ENCODE measurements around the gene RCSD1. TPM values are rescaled to one million over a fixed set of nuclear protein-coding genes. Genes with fewer than 3 reads are reported as not detected.

Gene RCSD1
- total and polyA plus RNA-seq, 10 of the 15 experiments (the other 5 are each of a cell fraction or from before 2014, with no cell fraction given) = 11.4 to 78.3 (median 71.6) TPM

GRCh38 chr1:167706931-167707877 lies 77.2 kb downstream of the RCSD1 start (continued):
- TF ChIP-seq PKNOX1 (IDR thresholded peaks at IDR 0.05) (peak; percentile 84), ATF2 (IDR thresholded peaks at IDR 0.05; ENCODE audit: low read length) (peak; percentile 17; the same call in 1 of the 2 replicates)

- no peak overlapping the region for H2AFZ ChIP-seq (ENCODE audit: control insufficient read depth, low read depth, low read length)
- ChIA-PET SMC1A (ENCODE audit: uncharacterized antibody, unreplicated experiment) (interaction anchor here (0.7 to 5.6 kb wide), 12 partner anchors 14 to 167 kb away, joined by 3 to 31 read pairs (median 5); no protein-coding TSS in a partner anchor), CTCF (interaction anchor here (0.7 to 4.8 kb wide), 11 partner anchors 10 to 440 kb away, joined by 3 to 28 read pairs (median 3); no protein-coding TSS in a partner anchor), RAD21 (ENCODE audit: unreplicated experiment) (interaction anchor here (2.1 to 3.6 kb wide), 2 partner anchors 20 to 107 kb away, joined by 10 to 18 read pairs; no protein-coding TSS in a partner anchor), POLR2A (interaction anchor here (1.1 to 1.9 kb wide), 3 partner anchors 10 to 107 kb away, joined by 3 to 5 read pairs (median 3); no protein-coding TSS in a partner anchor)
- in situ Hi-C loops (cut with MboI) (no loop called here), intact Hi-C loops (cut with micrococcal nuclease; ENCODE audit: unreplicated experiment) (no loop called here)
- H3K27ac ChIP-seq (ENCODE audit: control insufficient read depth, insufficient read depth) = peak overlapping the region; percentile 76
- peak overlapping the region; percentile 89 for H3K4me2 ChIP-seq (ENCODE audit: control insufficient read depth, insufficient read depth)
- no TSS peak for BruUV-seq (replicated peaks)
- peaks cover 0 to 14% of the 10 kb centered on the region in 2 experiments for H3K36me3 ChIP-seq (ENCODE audit: control insufficient read depth in 2 of 2, insufficient read depth in 2 of 2, low read length in 1 of 2)
- H4K20me1 ChIP-seq (ENCODE audit: control insufficient read depth, insufficient read depth) = no peaks in the 10 kb centered on the region
- WGBS (ENCODE audit: insufficient coverage, insufficient replicate concordance, low lambda C conversion rate, missing lambda C conversion rate) = 12% methylated on average over 4 of the region's 4 CpGs
- no peaks in the 10 kb centered on the region for H3K79me2 ChIP-seq (ENCODE audit: control insufficient read depth, insufficient read depth, low read length)
- H3K4me3 ChIP-seq = no peak overlapping the region; the same call in 1 of the 2 replicates
- no peak for FAIRE-seq
- ATAC-seq = peak; percentile 31
- H3K27me3 ChIP-seq (replicated peaks in 1 of 2; ENCODE audit: control insufficient read depth in 2 of 2, insufficient read depth in 2 of 2, low read length in 1 of 2) = no peaks in the 10 kb centered on the region
- no peak overlapping the region; the same call in 1 of the 2 replicates for H3K9ac ChIP-seq (ENCODE audit: control insufficient read depth, insufficient read depth, low read length)
- peaks cover 46% of the 10 kb centered on the region for H3K4me1 ChIP-seq (ENCODE audit: control insufficient read depth, insufficient read depth, low read length)
- no peaks in the 10 kb centered on the region for H3K9me3 ChIP-seq (replicated peaks; ENCODE audit: control insufficient read depth, insufficient read depth, low read length)
- DNase-seq (ENCODE audit: low read depth, low spot score) = no peak
- TF ChIP-seq POU2F2 (IDR thresholded peaks at IDR 0.05; ENCODE audit: borderline replicate concordance, low read depth, low read length) = no peak
- no peak for TF ChIP-seq ZBTB40 (IDR thresholded peaks at IDR 0.05; ENCODE audit: borderline replicate concordance)
- no peak for TF ChIP-seq STAT1 (conservative IDR thresholded peaks at IDR 0.05)
- no peak for TF ChIP-seq RUNX3 (IDR thresholded peaks at IDR 0.05; ENCODE audit: low read length)
- no peak for TF ChIP-seq CHD4 (IDR thresholded peaks at IDR 0.05)
- TF ChIP-seq PKNOX1 (IDR thresholded peaks at IDR 0.05) = no peak
- no peak for TF ChIP-seq PBX3 (IDR thresholded peaks at IDR 0.05; ENCODE audit: insufficient replicate concordance, low read depth, low read length)
These were observed 77.9 kb downstream of the RCSD1 start for GRCh38 chr1:167707942-167708341.

Data from GM12878 (cell line).